ENCODE measurements around the gene TOM1.

GRCh38 chr22:35315855-35316745 lies 16.4 kb downstream of the TOM1 start:
- TF ChIP-seq POLR2A (IDR thresholded peaks at IDR 0.05) = no peak
- no peak for TF ChIP-seq CTCF (IDR thresholded peaks at IDR 0.05)
- no peak for TF ChIP-seq POLR2AphosphoS5 (IDR thresholded peaks at IDR 0.05)

All from upper lobe of left lung (tissue), 4 donors.